ENCODE measurements around the gene MCF2L2. TPM values are rescaled to one million over a fixed set of nuclear protein-coding genes. Genes with fewer than 3 reads are reported as not detected.
"Not testable (repeated sequence)": the region's sequence is repeated elsewhere in the genome, so short reads cannot be mapped to it uniquely, and the experiment has no call there.

Gene MCF2L2
- total RNA-seq, 1 donor = under 0.01 TPM

GRCh38 chr3:183427196-183427875 is 1.1 kb downstream of the MCF2L2 start:
- Histone ChIP-seq H3K9me3 (ENCODE audit: low read depth, low read length) (no peaks in the 10 kb centered on the region), H3K79me2 (ENCODE audit: insufficient read depth, low read length) (no peaks in the 10 kb centered on the region), H3K27me3 (ENCODE audit: insufficient read depth, low read length) (peaks cover 48% of the 10 kb centered on the region), H2AFZ (ENCODE audit: low read length) (peak overlapping the region; percentile 86), H3K36me3 (ENCODE audit: insufficient read depth, low read length) (no peaks in the 10 kb centered on the region), H4K20me1 (ENCODE audit: insufficient read depth, low read length) (no peaks in the 10 kb centered on the region), H3K4me3 (ENCODE audit: insufficient read depth, low read length) (peak overlapping the region; percentile 74), H3K27ac (ENCODE audit: low read depth, low read length) (no peak overlapping the region), H3K4me1 (ENCODE audit: insufficient read depth, low read length) (peaks cover 4% of the 10 kb centered on the region), H3K4me2 (ENCODE audit: insufficient read depth, low read length) (peak overlapping the region; percentile 85)
- TF ChIP-seq CTCF (IDR thresholded peaks at IDR 0.05; ENCODE audit: extremely low read depth, low read depth, low read length) = no peak
- DNase-seq (ENCODE audit: insufficient read length, low spot score, missing footprints) = no peak

GRCh38 chr3:183418807-183419206 is 9.6 kb downstream of the MCF2L2 start:
- DNase-seq (ENCODE audit: insufficient read length, low spot score, missing footprints); H4K20me1 ChIP-seq (ENCODE audit: insufficient read depth, low read length); H3K79me2 ChIP-seq (ENCODE audit: insufficient read depth, low read length); H3K4me1 ChIP-seq (ENCODE audit: insufficient read depth, low read length); H3K36me3 ChIP-seq (ENCODE audit: insufficient read depth, low read length); H2AFZ ChIP-seq (ENCODE audit: low read length); H3K27me3 ChIP-seq (ENCODE audit: insufficient read depth, low read length); H3K27ac ChIP-seq (ENCODE audit: low read depth, low read length); H3K9me3 ChIP-seq (ENCODE audit: low read depth, low read length); H3K4me2 ChIP-seq (ENCODE audit: insufficient read depth, low read length); H3K4me3 ChIP-seq (ENCODE audit: insufficient read depth, low read length): not testable (repeated sequence)

GRCh38 chr3:183411216-183411922 is 17.1 kb downstream of the MCF2L2 start:
- Histone ChIP-seq H3K79me2 (ENCODE audit: insufficient read depth, low read length) (no peaks in the 10 kb centered on the region), H3K27me3 (ENCODE audit: insufficient read depth, low read length) (peaks cover 5% of the 10 kb centered on the region), H3K9me3 (ENCODE audit: low read depth, low read length) (no peaks in the 10 kb centered on the region), H3K4me1 (ENCODE audit: insufficient read depth, low read length) (no peaks in the 10 kb centered on the region), H3K27ac (ENCODE audit: low read depth, low read length) (no peak overlapping the region), H2AFZ (ENCODE audit: low read length) (no peak overlapping the region), H3K4me3 (ENCODE audit: insufficient read depth, low read length) (no peak overlapping the region), H3K4me2 (ENCODE audit: insufficient read depth, low read length) (no peak overlapping the region), H3K36me3 (ENCODE audit: insufficient read depth, low read length) (no peaks in the 10 kb centered on the region), H4K20me1 (ENCODE audit: insufficient read depth, low read length) (no peaks in the 10 kb centered on the region)
- no peak for TF ChIP-seq CTCF (IDR thresholded peaks at IDR 0.05; ENCODE audit: extremely low read depth, low read depth, low read length)
- no peak for DNase-seq (ENCODE audit: insufficient read length, low spot score, missing footprints)

- H3K4me3 ChIP-seq (ENCODE audit: insufficient read depth, low read length) = no peak overlapping the region
- no peak overlapping the region for H2AFZ ChIP-seq (ENCODE audit: low read length)
- no peaks in the 10 kb centered on the region for H4K20me1 ChIP-seq (ENCODE audit: insufficient read depth, low read length)
- no peak overlapping the region for H3K27ac ChIP-seq (ENCODE audit: low read depth, low read length)
- H3K36me3 ChIP-seq (ENCODE audit: insufficient read depth, low read length) = no peaks in the 10 kb centered on the region
- no peak for DNase-seq (ENCODE audit: insufficient read length, low spot score, missing footprints)
- peaks cover 5% of the 10 kb centered on the region for H3K27me3 ChIP-seq (ENCODE audit: insufficient read depth, low read length)
- no peak overlapping the region for H3K4me2 ChIP-seq (ENCODE audit: insufficient read depth, low read length)
- H3K9me3 ChIP-seq (ENCODE audit: low read depth, low read length) = no peaks in the 10 kb centered on the region
- H3K4me1 ChIP-seq (ENCODE audit: insufficient read depth, low read length) = no peaks in the 10 kb centered on the region
- no peaks in the 10 kb centered on the region for H3K79me2 ChIP-seq (ENCODE audit: insufficient read depth, low read length)
- TF ChIP-seq CTCF (IDR thresholded peaks at IDR 0.05; ENCODE audit: extremely low read depth, low read depth, low read length) = no peak
Measured at GRCh38 chr3:183410759-183411158, 17.7 kb downstream of the MCF2L2 start.

Data from osteoblast (primary cell).